ENCODE data around the gene MERTK. TPM values are rescaled to one million over a fixed set of nuclear protein-coding genes. Genes with fewer than 3 reads are reported as not detected.

Gene MERTK
- total and polyA plus RNA-seq, 10 of the 15 experiments (the other 5 are each of a cell fraction or from before 2014, with no cell fraction given): 0.13 to 30.6 (median 0.50) TPM

- no peak for TF ChIP-seq ATF7 (IDR thresholded peaks at IDR 0.05; ENCODE audit: low read depth)
Measured at GRCh38 chr2:112021290-112021689, 122.9 kb downstream of the MERTK start (continued).

DNA sequence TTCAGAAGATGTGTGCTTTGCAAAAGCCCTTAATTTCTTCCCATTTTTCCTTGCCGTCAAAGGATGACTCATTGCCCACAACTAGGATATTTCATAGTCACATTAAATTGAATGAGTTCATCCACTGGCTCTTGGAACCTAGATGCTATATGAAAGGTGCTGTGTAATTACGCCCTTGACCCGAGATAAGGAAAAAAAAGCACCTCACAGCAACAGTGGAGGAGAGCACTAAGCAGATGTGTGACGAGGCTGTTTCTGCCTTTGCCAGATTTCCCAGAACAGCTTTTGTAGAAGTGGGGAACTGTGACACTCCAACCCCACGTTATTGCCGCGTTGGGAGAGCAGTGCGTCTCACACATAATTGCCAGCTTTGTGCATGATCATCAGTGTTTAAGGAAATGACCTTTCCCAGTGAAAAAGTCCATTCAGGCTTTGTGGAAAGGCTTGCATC is 123.4 kb downstream of the MERTK start:
- H3K4me3 ChIP-seq: no peak overlapping the region
- no peak overlapping the region for H2AFZ ChIP-seq (ENCODE audit: control insufficient read depth, low read depth, low read length)
- no peak overlapping the region for H3K4me2 ChIP-seq (ENCODE audit: control insufficient read depth, insufficient read depth)
- H3K27me3 ChIP-seq (replicated peaks in 1 of 2; ENCODE audit: control insufficient read depth in 2 of 2, insufficient read depth in 2 of 2, low read length in 1 of 2): no peaks in the 10 kb centered on the region
- ChIA-PET RAD21 (ENCODE audit: unreplicated experiment) (no interaction called here), POLR2A (no interaction called here), CTCF (no interaction called here), SMC1A (ENCODE audit: uncharacterized antibody, unreplicated experiment) (no interaction called here)
- ATAC-seq (no peak), DNase-seq (ENCODE audit: low read depth, low spot score) (no peak), FAIRE-seq (no peak)
- H3K9ac ChIP-seq (ENCODE audit: control insufficient read depth, insufficient read depth, low read length): no peak overlapping the region
- H3K36me3 ChIP-seq (ENCODE audit: control insufficient read depth in 2 of 2, insufficient read depth in 2 of 2, low read length in 1 of 2): no peaks in the 10 kb centered on the region
- no peaks in the 10 kb centered on the region for H3K9me3 ChIP-seq (replicated peaks; ENCODE audit: control insufficient read depth, insufficient read depth, low read length)
- in situ Hi-C loops (cut with MboI) (no loop called here), intact Hi-C loops (cut with micrococcal nuclease; ENCODE audit: unreplicated experiment) (no loop called here)
- no peaks in the 10 kb centered on the region for H4K20me1 ChIP-seq (ENCODE audit: control insufficient read depth, insufficient read depth)
- 67% methylated on average over 8 of the region's 8 CpGs for WGBS (ENCODE audit: insufficient coverage, insufficient replicate concordance, low lambda C conversion rate, missing lambda C conversion rate)
- H3K79me2 ChIP-seq (ENCODE audit: control insufficient read depth, insufficient read depth, low read length): no peaks in the 10 kb centered on the region
- H3K27ac ChIP-seq (ENCODE audit: control insufficient read depth, insufficient read depth): no peak overlapping the region
- no peaks in the 10 kb centered on the region for H3K4me1 ChIP-seq (ENCODE audit: control insufficient read depth, insufficient read depth, low read length)
- no TSS peak for BruUV-seq (replicated peaks)
- TF ChIP-seq MYB (IDR thresholded peaks at IDR 0.05; ENCODE audit: borderline replicate concordance, low read depth, low read length) (no peak), ZNF274 (IDR thresholded peaks at IDR 0.05; ENCODE audit: insufficient read depth, insufficient read length) (no peak), SRF (IDR thresholded peaks at IDR 0.05; ENCODE audit: low read depth in 2 of 2, low read length in 2 of 2) (no peak), ETV6 (conservative IDR thresholded peaks at IDR 0.05 in 1 of 2, IDR thresholded peaks at IDR 0.05 in 1 of 2; ENCODE audit: borderline replicate concordance in 1 of 2, low read depth in 1 of 2) (no peak), NR2C1 (IDR thresholded peaks at IDR 0.05) (no peak), ZNF687 (IDR thresholded peaks at IDR 0.05) (no peak), ZNF622 (IDR thresholded peaks at IDR 0.05) (no peak), NFYB (IDR thresholded peaks at IDR 0.05; ENCODE audit: insufficient read depth, low read depth, low read length) (no peak), NFYA (IDR thresholded peaks at IDR 0.05; ENCODE audit: borderline replicate concordance, low read depth, low read length) (no peak), SMAD5 (IDR thresholded peaks at IDR 0.05; ENCODE audit: low read depth) (no peak)
- TF ChIP-seq, protein P1, sequence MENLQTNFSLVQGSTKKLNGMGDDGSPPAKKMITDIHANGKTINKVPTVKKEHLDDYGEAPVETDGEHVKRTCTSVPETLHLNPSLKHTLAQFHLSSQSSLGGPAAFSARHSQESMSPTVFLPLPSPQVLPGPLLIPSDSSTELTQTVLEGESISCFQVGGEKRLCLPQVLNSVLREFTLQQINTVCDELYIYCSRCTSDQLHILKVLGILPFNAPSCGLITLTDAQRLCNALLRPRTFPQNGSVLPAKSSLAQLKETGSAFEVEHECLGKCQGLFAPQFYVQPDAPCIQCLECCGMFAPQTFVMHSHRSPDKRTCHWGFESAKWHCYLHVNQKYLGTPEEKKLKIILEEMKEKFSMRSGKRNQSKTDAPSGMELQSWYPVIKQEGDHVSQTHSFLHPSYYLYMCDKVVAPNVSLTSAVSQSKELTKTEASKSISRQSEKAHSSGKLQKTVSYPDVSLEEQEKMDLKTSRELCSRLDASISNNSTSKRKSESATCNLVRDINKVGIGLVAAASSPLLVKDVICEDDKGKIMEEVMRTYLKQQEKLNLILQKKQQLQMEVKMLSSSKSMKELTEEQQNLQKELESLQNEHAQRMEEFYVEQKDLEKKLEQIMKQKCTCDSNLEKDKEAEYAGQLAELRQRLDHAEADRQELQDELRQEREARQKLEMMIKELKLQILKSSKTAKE (IDR thresholded peaks at IDR 0.05; ENCODE audit: low read depth, poor library complexity, severe bottlenecking): no peak
- TF ChIP-seq, protein P2, sequence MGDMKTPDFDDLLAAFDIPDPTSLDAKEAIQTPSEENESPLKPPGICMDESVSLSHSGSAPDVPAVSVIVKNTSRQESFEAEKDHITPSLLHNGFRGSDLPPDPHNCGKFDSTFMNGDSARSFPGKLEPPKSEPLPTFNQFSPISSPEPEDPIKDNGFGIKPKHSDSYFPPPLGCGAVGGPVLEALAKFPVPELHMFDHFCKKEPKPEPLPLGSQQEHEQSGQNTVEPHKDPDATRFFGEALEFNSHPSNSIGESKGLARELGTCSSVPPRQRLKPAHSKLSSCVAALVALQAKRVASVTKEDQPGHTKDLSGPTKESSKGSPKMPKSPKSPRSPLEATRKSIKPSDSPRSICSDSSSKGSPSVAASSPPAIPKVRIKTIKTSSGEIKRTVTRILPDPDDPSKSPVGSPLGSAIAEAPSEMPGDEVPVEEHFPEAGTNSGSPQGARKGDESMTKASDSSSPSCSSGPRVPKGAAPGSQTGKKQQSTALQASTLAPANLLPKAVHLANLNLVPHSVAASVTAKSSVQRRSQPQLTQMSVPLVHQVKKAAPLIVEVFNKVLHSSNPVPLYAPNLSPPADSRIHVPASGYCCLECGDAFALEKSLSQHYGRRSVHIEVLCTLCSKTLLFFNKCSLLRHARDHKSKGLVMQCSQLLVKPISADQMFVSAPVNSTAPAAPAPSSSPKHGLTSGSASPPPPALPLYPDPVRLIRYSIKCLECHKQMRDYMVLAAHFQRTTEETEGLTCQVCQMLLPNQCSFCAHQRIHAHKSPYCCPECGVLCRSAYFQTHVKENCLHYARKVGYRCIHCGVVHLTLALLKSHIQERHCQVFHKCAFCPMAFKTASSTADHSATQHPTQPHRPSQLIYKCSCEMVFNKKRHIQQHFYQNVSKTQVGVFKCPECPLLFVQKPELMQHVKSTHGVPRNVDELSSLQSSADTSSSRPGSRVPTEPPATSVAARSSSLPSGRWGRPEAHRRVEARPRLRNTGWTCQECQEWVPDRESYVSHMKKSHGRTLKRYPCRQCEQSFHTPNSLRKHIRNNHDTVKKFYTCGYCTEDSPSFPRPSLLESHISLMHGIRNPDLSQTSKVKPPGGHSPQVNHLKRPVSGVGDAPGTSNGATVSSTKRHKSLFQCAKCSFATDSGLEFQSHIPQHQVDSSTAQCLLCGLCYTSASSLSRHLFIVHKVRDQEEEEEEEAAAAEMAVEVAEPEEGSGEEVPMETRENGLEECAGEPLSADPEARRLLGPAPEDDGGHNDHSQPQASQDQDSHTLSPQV (IDR thresholded peaks at IDR 0.05): no peak

All from GM12878 (cell line).